GM23338 (cell line): ENCODE measurements around the gene MYH10. TPM values are rescaled to one million over a fixed set of nuclear protein-coding genes. Genes with fewer than 3 reads are reported as not detected.

Source experiments
- ATAC-seq: fragments of 200-7000 bp; cut with Tn5 transposase; 3 replicates; pipeline ENCODE4 v1.9.1; 2020
- DNase-seq: peaks from one replicate; pipeline ENCODE4 v3.0.0-alpha.2; 2015; ENCODE audit warnings: low spot score
- H2AFZ ChIP-seq: fragments of 200-600 bp; sonication (generic); 2 replicates; pipeline ENCODE4 v1.8.0; 2016; ENCODE audit warnings: antibody characterized with exemption, mild to moderate bottlenecking, moderate library complexity
- H3F3A ChIP-seq: fragments of 200-600 bp; sonication (generic); replicated peaks from 2 replicates; pipeline ENCODE4 v1.8.0; 2017; ENCODE audit warnings: antibody characterized with exemption, mixed run types, low read depth
- H3K27ac ChIP-seq: fragments of 200-600 bp; sonication (generic); 2 replicates; pipeline ENCODE4 v1.6.1; 2016; ENCODE audit warnings: low read depth
- H3K27me3 ChIP-seq: fragments of 200-600 bp; sonication (generic); 2 replicates; pipeline ENCODE4 v1.8.0; 2016; ENCODE audit warnings: mild to moderate bottlenecking, mixed run types, moderate library complexity; ENCODE audit not compliant: insufficient read depth
- H3K36me3 ChIP-seq: fragments of 200-600 bp; sonication (generic); 2 replicates; pipeline ENCODE4 v1.8.0; 2016; ENCODE audit warnings: mild to moderate bottlenecking; ENCODE audit not compliant: insufficient read depth
- H3K4me1 ChIP-seq: fragments of 200-600 bp; sonication (generic); 2 replicates; pipeline ENCODE4 v1.8.0; 2016; ENCODE audit warnings: mild to moderate bottlenecking, moderate library complexity; ENCODE audit not compliant: insufficient read depth
- H3K4me2 ChIP-seq: fragments of 200-600 bp; sonication (generic); 2 replicates; pipeline ENCODE4 v1.7.1; 2017; ENCODE audit warnings: mixed run types
- H3K4me3 ChIP-seq: fragments of 200-600 bp; sonication (generic); 2 replicates; pipeline ENCODE4 v1.6.1; 2016; ENCODE audit warnings: mixed run types
- H3K79me2 ChIP-seq: fragments of 200-600 bp; sonication (generic); replicated peaks from 2 replicates; pipeline ENCODE4 v1.8.0; 2017; ENCODE audit warnings: mild to moderate bottlenecking; ENCODE audit not compliant: insufficient read depth
- H3K9me2 ChIP-seq: fragments of 200-600 bp; sonication (generic); 2 replicates; pipeline ENCODE4 v1.8.0; 2017; ENCODE audit not compliant: insufficient read depth
- H4K20me1 ChIP-seq: fragments of 200-600 bp; sonication (generic); replicated peaks from 2 replicates; pipeline ENCODE4 v1.8.0; 2017; ENCODE audit warnings: mild to moderate bottlenecking; ENCODE audit not compliant: insufficient read depth
- H3K27ac Mint-ChIP-seq: 2 replicates; pipeline ENCODE4 v1.8.0; 2020; ENCODE audit warnings: inconsistent platforms, mild to moderate bottlenecking, moderate library complexity, mixed read lengths
- H3K27me3 Mint-ChIP-seq: 3 replicates; pipeline ENCODE4 v1.8.0; 2022; ENCODE audit warnings: low read depth, mild to moderate bottlenecking, moderate library complexity, mixed read lengths, inconsistent platforms; ENCODE audit not compliant: insufficient read depth, poor library complexity
- H3K36me3 Mint-ChIP-seq: 3 replicates; pipeline ENCODE4 v1.8.0; 2021; ENCODE audit warnings: low read depth, mild to moderate bottlenecking, inconsistent platforms, moderate library complexity, mixed read lengths
- H3K4me1 Mint-ChIP-seq: 3 replicates; pipeline ENCODE4 v1.8.0; 2020; ENCODE audit warnings: mild to moderate bottlenecking, inconsistent platforms, mixed read lengths
- H3K4me3 Mint-ChIP-seq: 3 replicates; pipeline ENCODE4 v1.8.0; 2021; ENCODE audit warnings: moderate library complexity, mild to moderate bottlenecking, inconsistent platforms, mixed read lengths
- H3K9me3 Mint-ChIP-seq: 3 replicates; pipeline ENCODE4 v1.8.0; 2020; ENCODE audit warnings: moderate library complexity, mild to moderate bottlenecking, inconsistent platforms, mixed read lengths
- CREB1 ChIP-seq: fragments of 250-450 bp; sonication (Bioruptor Pico); IDR thresholded peaks from 2 replicates; pipeline ENCODE4 v1.5.0; 2020; ENCODE audit warnings: low read depth, mild to moderate bottlenecking, moderate library complexity
- ETS1 ChIP-seq: IDR thresholded peaks from 2 replicates; pipeline ENCODE4 v1.6.1; 2016; ENCODE audit warnings: antibody characterized with exemption
- JUNB ChIP-seq: IDR thresholded peaks from one replicate; pipeline ENCODE4 v1.6.1; 2016; ENCODE audit warnings: antibody characterized with exemption; ENCODE audit not compliant: unreplicated experiment
- POLR2AphosphoS5 ChIP-seq: IDR thresholded peaks from 2 replicates; pipeline ENCODE4 v1.6.1; 2016; ENCODE audit warnings: antibody characterized with exemption, low read depth
- REST ChIP-seq: IDR thresholded peaks from one replicate; pipeline ENCODE4 v1.6.1; 2018; ENCODE audit warnings: antibody characterized with exemption; ENCODE audit not compliant: unreplicated experiment
- STAT1 ChIP-seq: IDR thresholded peaks from one replicate; pipeline ENCODE4 v1.6.1; 2016; ENCODE audit warnings: antibody characterized with exemption; ENCODE audit not compliant: unreplicated experiment
- ZNF331 ChIP-seq: fragments of 250-450 bp; sonication (Bioruptor Pico); IDR thresholded peaks from 2 replicates; pipeline ENCODE4 v1.5.0; 2020; ENCODE audit warnings: low read depth, mild to moderate bottlenecking, moderate library complexity
- polyA plus RNA-seq: library from polyadenylated mRNA; unstranded; fragments of >200 nt; fragmentation: Nextera tagmentation; extraction: Ambion mirVana; gene quantifications from 2 replicates; pipeline ENCODE4 v1.2.1, GENCODE V29; 2016
- total RNA-seq: library from RNA; depleted of rRNA; stranded (reverse); fragments of >200 nt; shearing (Covaris generic); gene quantifications from 2 replicates; pipeline ENCODE4 v1.2.3, GENCODE V29; 2014

Gene MYH10
- total and polyA plus RNA-seq, 2 experiments from 2014 or later, result 89.5 to 230 TPM

- TF ChIP-seq REST, result no peak
- TF ChIP-seq JUNB, result no peak
Measured at GRCh38 chr17:8500609-8501008, 129.9 kb downstream of the MYH10 start (continued).

GRCh38 chr17:8499614-8500013, 130.9 kb downstream of the MYH10 start:
- no peak overlapping the region for H3K4me2 ChIP-seq
- H2AFZ ChIP-seq, result no peak overlapping the region
- peaks cover 63% of the 10 kb centered on the region for H3K36me3 ChIP-seq
- no peaks in the 10 kb centered on the region; the same call in 1 of the 2 replicates for H4K20me1 ChIP-seq
- H3K4me1 Mint-ChIP-seq, result no peaks in the 10 kb centered on the region
- H3K4me3 ChIP-seq, result no peak overlapping the region
- ATAC-seq (no peak), DNase-seq (no peak)
- H3K4me1 ChIP-seq, result no peaks in the 10 kb centered on the region
- H3K27me3 Mint-ChIP-seq, result peaks cover 11% of the 10 kb centered on the region
- H3K9me3 Mint-ChIP-seq, result no peaks in the 10 kb centered on the region
- TF ChIP-seq REST (no peak), STAT1 (no peak), CREB1 (CRISPR knock-in tag) (no peak), POLR2AphosphoS5 (no peak), ETS1 (no peak), ZNF331 (CRISPR knock-in tag) (no peak)
- H3K27ac ChIP-seq, result no peak overlapping the region
- no peaks in the 10 kb centered on the region for H3K79me2 ChIP-seq
- no peaks in the 10 kb centered on the region for H3K9me2 ChIP-seq
- no peaks in the 10 kb centered on the region for H3K27me3 ChIP-seq
- peaks cover 90% of the 10 kb centered on the region for H3K36me3 Mint-ChIP-seq
- H3F3A ChIP-seq, result 0 out of 2 replicates have a peak, but pooled peaks cover 2% of the 10 kb centered on the region
- H3K27ac Mint-ChIP-seq, result no peak overlapping the region
- H3K4me3 Mint-ChIP-seq, result no peak overlapping the region
